HL-60/S4 treated with retinoic acid at 250 ng/mL for 4 days and 3 days (cell line): ENCODE data around the gene OTOF.

Source experiments
- in situ Hi-C: fragments of 300-500 bp; cut with MboI; formaldehyde crosslinking; loops from 2 replicates; pipeline ENCODE4 v1.7.0; 2022; ENCODE audit warnings: low sequenced_read_pairs

OTOF gene

GRCh38 chr2:26468544-26468943 lies 9.4 kb downstream of the OTOF start:
- in situ Hi-C loops: loop anchor here (25.0 kb wide), 2 partner anchors 231 to 506 kb away; partner anchors contain the start of genes HADHA and HADHB

GRCh38 chr2:26466662-26467310 lies 11.1 kb downstream of the OTOF start:
- in situ Hi-C loops: loop anchor here (25.0 kb wide), 2 partner anchors 229 to 504 kb away; partner anchors contain the start of genes HADHA and HADHB

GRCh38 chr2:26465981-26466471 lies 11.9 kb downstream of the OTOF start:
- in situ Hi-C loops: loop anchor here (25.0 kb wide), 2 partner anchors 229 to 504 kb away; partner anchors contain the start of genes HADHA and HADHB

GRCh38 chr2:26465266-26465925 lies 12.5 kb downstream of the OTOF start:
- in situ Hi-C loops: loop anchor here (25.0 kb wide), 2 partner anchors 228 to 503 kb away; partner anchors contain the start of genes HADHA and HADHB

- in situ Hi-C loops: loop anchor here (25.0 kb wide), 2 partner anchors 227 to 502 kb away; partner anchors contain the start of genes HADHA and HADHB
These were observed 13.3 kb downstream of the OTOF start for GRCh38 chr2:26464390-26465265.

GRCh38 chr2:26463244-26464192 lies 14.4 kb downstream of the OTOF start:
- in situ Hi-C loops: loop anchor here (25.0 kb wide), 2 partner anchors 226 to 501 kb away; partner anchors contain the start of genes HADHA and HADHB

GRCh38 chr2:26462511-26463243 lies 15.2 kb downstream of the OTOF start:
- in situ Hi-C loops: loop anchor here (25.0 kb wide), 2 partner anchors 225 to 500 kb away; partner anchors contain the start of genes HADHA and HADHB

GRCh38 chr2:26462100-26462499 lies 15.8 kb downstream of the OTOF start:
- in situ Hi-C loops: loop anchor here (25.0 kb wide), 2 partner anchors 225 to 500 kb away; partner anchors contain the start of genes HADHA and HADHB

GRCh38 chr2:26461601-26462023 lies 16.3 kb downstream of the OTOF start:
- in situ Hi-C loops: loop anchor here (25.0 kb wide), 2 partner anchors 224 to 499 kb away; partner anchors contain the start of genes HADHA and HADHB

- in situ Hi-C loops: loop anchor here (25.0 kb wide), 2 partner anchors 223 to 498 kb away; partner anchors contain the start of genes HADHA and HADHB
These were observed 17.3 kb downstream of the OTOF start for GRCh38 chr2:26460613-26461031.

- in situ Hi-C loops: loop anchor here (25.0 kb wide), 2 partner anchors 223 to 498 kb away; partner anchors contain the start of genes HADHA and HADHB
These were observed 17.8 kb downstream of the OTOF start for GRCh38 chr2:26459991-26460612.

- in situ Hi-C loops: loop anchor here (25.0 kb wide), 2 partner anchors 221 to 496 kb away; partner anchors contain the start of genes HADHA and HADHB
These were observed 19.4 kb downstream of the OTOF start for GRCh38 chr2:26458365-26459042.

- in situ Hi-C loops: loop anchor here (25.0 kb wide), 2 partner anchors 221 to 496 kb away; partner anchors contain the start of genes HADHA and HADHB
These were observed 20.1 kb downstream of the OTOF start for GRCh38 chr2:26457695-26458364.

GRCh38 chr2:26457251-26457666 lies 20.7 kb downstream of the OTOF start:
- in situ Hi-C loops: loop anchor here (25.0 kb wide), 2 partner anchors 220 to 495 kb away; partner anchors contain the start of genes HADHA and HADHB

- in situ Hi-C loops: loop anchor here (25.0 kb wide), 2 partner anchors 219 to 494 kb away; partner anchors contain the start of genes HADHA and HADHB
These were observed 21.3 kb downstream of the OTOF start for GRCh38 chr2:26456440-26457250.
